Endothelial cell (in vitro differentiated cells): Measurements from ENCODE around the gene JAK1. TPM values are rescaled to one million over a fixed set of nuclear protein-coding genes. Genes with fewer than 3 reads are reported as not detected.

ENCODE experiments used
- DNase-seq: peaks from one replicate; pipeline ENCODE4 v3.0.0; 2021; ENCODE audit warnings: low spot score
- H3K27ac Mint-ChIP-seq: one replicate; pipeline ENCODE4 v1.8.0; 2021; ENCODE audit warnings: mixed read lengths, inconsistent platforms; ENCODE audit not compliant: unreplicated experiment
- H3K27me3 Mint-ChIP-seq: one replicate; pipeline ENCODE4 v1.8.0; 2021; ENCODE audit warnings: mild to moderate bottlenecking, moderate library complexity, mixed read lengths, inconsistent platforms; ENCODE audit not compliant: unreplicated experiment
- H3K36me3 Mint-ChIP-seq: one replicate; pipeline ENCODE4 v1.8.0; 2021; ENCODE audit warnings: mild to moderate bottlenecking, low read depth, mixed read lengths, inconsistent platforms; ENCODE audit not compliant: unreplicated experiment
- H3K4me1 Mint-ChIP-seq: one replicate; pipeline ENCODE4 v1.8.0; 2021; ENCODE audit warnings: mild to moderate bottlenecking, mixed read lengths, inconsistent platforms; ENCODE audit not compliant: unreplicated experiment
- H3K4me3 Mint-ChIP-seq: one replicate; pipeline ENCODE4 v1.8.0; 2021; ENCODE audit warnings: mild to moderate bottlenecking, mixed read lengths, inconsistent platforms; ENCODE audit not compliant: unreplicated experiment
- H3K9me3 Mint-ChIP-seq: one replicate; pipeline ENCODE4 v1.8.0; 2021; ENCODE audit warnings: mixed read lengths, inconsistent platforms; ENCODE audit not compliant: unreplicated experiment
- total RNA-seq: library from RNA; stranded (reverse); fragmentation: NEBNext Ultra II Directional; extraction: Animal tissue kit (Norgen Biotek cat#: 25700); gene quantifications from one replicate; pipeline ENCODE4 v1.2.1, GENCODE V29; 2021; ENCODE audit not compliant: unreplicated experiment
- TF ChIP-seq, protein P1 (sequence below): fragments of 200-600 bp; sonication (generic); IDR thresholded peaks from one replicate; pipeline ENCODE4 v1.5.0; 2021; ENCODE audit warnings: antibody characterized with exemption; ENCODE audit not compliant: unreplicated experiment

Gene JAK1
- total RNA-seq, 1 donor from 2014 or later: 202 TPM

DNA sequence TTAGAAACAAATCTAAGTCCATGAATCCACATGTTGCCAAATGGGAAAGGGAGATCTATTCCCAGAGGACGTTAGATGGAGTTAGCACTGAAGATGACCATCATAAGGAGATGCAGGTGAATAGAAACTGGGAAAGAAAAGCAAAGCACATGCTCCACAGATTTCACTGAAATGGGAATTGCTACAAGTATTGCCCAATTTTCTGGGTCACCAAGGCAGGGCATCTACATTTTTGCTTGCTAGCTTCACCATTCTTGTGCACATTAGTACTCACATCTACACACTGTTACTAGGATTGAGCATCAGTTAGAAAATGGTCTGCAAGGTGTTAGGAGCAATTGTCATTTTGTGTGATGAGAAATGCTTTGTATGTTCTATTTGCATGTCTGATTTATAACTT is 99.1 kb downstream of the JAK1 start:
- TF ChIP-seq, protein P1, sequence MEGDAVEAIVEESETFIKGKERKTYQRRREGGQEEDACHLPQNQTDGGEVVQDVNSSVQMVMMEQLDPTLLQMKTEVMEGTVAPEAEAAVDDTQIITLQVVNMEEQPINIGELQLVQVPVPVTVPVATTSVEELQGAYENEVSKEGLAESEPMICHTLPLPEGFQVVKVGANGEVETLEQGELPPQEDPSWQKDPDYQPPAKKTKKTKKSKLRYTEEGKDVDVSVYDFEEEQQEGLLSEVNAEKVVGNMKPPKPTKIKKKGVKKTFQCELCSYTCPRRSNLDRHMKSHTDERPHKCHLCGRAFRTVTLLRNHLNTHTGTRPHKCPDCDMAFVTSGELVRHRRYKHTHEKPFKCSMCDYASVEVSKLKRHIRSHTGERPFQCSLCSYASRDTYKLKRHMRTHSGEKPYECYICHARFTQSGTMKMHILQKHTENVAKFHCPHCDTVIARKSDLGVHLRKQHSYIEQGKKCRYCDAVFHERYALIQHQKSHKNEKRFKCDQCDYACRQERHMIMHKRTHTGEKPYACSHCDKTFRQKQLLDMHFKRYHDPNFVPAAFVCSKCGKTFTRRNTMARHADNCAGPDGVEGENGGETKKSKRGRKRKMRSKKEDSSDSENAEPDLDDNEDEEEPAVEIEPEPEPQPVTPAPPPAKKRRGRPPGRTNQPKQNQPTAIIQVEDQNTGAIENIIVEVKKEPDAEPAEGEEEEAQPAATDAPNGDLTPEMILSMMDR: no peak
- H3K9me3 Mint-ChIP-seq: no peaks in the 10 kb centered on the region
- H3K27ac Mint-ChIP-seq: peak overlapping the region; percentile 54
- H3K27me3 Mint-ChIP-seq: peaks cover 10% of the 10 kb centered on the region
- no peak for DNase-seq
- peaks cover 32% of the 10 kb centered on the region for H3K4me1 Mint-ChIP-seq
- peaks cover 59% of the 10 kb centered on the region for H3K36me3 Mint-ChIP-seq
- no peak overlapping the region for H3K4me3 Mint-ChIP-seq

DNA sequence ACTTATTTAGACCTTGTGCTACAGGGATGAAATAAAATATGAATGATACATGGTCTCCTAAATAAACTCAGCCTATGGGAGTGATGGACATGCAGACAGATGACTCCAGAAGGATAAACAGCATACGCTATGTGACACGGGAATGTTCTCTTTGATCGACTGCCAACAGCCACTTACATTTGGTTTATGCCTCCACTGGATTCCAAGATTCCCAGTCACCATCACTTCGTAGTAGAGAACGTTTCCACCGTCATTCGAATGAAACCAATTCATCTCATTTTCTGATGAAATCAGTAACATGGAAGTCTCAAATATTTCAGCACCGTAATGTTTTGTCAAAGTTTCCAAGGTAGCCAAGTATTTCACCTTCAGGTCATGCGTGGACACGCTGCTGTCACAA is 99.7 kb downstream of the JAK1 start:
- H3K4me1 Mint-ChIP-seq: peaks cover 33% of the 10 kb centered on the region
- H3K4me3 Mint-ChIP-seq: peak overlapping the region; percentile 32
- no peaks in the 10 kb centered on the region for H3K9me3 Mint-ChIP-seq

DNA sequence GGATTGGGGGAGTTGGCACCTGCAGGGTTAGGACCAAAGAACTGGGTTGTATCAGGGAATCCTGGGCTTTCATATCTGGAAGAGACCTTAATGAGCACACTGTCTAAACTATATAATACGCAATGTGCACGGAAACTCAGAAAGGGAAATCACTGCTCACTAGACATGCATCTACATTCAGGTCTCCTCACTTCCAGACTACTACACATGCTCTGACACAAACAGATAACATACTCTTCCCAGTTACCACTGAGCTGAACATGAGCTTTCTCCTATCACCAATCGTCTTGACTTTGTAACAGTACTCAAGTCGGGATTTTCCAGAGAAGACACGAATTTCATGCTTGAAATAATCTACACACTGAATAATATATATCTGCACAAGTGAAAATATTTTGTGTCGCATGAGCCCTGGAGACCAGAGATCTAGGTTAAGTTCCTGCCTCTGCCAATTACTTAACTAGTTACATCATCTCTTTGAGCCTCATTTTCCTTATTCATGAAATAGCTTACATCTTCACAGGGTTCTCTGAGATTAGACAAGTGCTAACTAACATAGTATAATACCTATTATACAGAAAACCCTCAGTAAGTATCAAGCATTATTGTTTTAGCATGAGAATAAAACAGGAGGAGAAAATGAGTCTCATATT is 101.1 kb downstream of the JAK1 start:
- no peak for DNase-seq
- Mint-ChIP-seq H3K4me3 (no peak overlapping the region), H3K36me3 (peaks cover 60% of the 10 kb centered on the region), H3K27ac (peak overlapping the region; percentile 97), H3K27me3 (peaks cover 21% of the 10 kb centered on the region), H3K9me3 (no peaks in the 10 kb centered on the region), H3K4me1 (peaks cover 45% of the 10 kb centered on the region)
- TF ChIP-seq, protein P1: no peak

More for the DNA sequence above, 99.7 kb downstream of the JAK1 start:
- TF ChIP-seq, protein P1: no peak
- Mint-ChIP-seq H3K36me3 (peaks cover 59% of the 10 kb centered on the region), H3K27ac (peak overlapping the region; percentile 54), H3K27me3 (peaks cover 12% of the 10 kb centered on the region)
- DNase-seq: no peak

DNA sequence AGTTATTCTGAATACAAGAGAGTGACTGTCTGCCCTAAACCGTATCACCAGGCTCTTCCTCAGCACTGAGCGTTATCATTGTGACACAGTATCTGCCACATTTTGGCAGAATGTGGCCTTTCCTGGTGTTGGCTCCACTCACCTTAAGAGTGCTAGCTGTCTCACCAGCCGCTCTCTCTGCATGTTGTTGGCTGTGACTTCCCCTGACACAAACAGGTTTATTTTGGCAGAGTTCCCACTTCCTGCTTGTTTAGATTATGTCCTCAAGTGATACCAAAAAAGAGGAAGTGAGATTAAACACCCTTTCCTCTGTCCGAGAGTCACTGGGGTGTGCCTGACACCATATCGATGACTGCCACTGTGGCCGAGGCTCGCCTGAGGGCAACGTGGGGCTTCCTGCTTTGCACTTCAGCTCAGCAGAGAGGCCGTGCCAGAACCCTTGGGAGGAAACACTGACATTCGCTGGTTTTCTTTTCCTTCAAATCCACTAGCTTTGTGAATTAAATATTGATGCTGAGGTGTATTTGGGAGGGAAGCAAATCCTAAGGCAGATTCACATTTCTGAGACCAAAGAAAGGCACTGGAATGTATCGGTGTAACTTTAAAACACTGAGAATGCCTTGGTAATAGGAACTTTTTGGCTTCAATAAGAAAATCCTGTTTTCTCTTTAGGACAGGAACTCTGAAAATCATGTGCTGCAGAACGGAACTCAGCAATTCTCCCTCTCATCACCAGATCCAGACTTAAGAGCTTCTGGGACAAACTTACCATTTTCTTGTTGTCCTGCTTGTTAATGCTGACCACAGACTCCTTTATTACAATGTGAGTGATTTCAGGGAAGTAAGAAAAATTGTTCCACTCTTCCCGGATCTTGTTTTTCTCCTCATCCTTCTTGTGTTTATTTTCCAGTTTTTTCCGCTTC is 102.1 kb downstream of the JAK1 start:
- TF ChIP-seq, protein P1: no peak
- Mint-ChIP-seq H3K36me3 (peaks cover 68% of the 10 kb centered on the region), H3K9me3 (no peaks in the 10 kb centered on the region), H3K27me3 (peaks cover 21% of the 10 kb centered on the region), H3K27ac (peak overlapping the region; percentile 97), H3K4me3 (no peak overlapping the region), H3K4me1 (peaks cover 51% of the 10 kb centered on the region)
- DNase-seq: peak; percentile 74

DNA sequence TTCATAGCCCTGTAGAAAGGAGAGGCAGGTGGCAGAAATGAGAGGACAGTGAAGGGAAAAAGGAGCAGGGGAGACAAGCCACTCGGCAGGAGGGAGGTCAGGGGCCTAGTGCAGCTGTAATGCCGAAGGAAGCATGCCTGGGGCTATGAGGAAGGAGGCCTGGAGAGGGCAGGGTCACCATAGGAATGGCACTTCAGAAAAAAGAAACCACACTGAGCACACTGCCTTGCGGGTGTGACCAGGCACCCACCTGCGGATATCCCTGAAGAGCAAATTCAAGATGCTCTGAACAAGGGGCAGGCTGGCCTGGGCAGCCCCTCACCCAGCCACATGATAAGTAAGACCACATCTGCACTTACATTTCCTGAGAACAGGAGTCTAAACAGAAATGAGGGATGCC is 104.7 kb downstream of the JAK1 start:
- Mint-ChIP-seq H3K27me3 (peaks cover 36% of the 10 kb centered on the region), H3K27ac (peak overlapping the region; percentile 71), H3K9me3 (no peaks in the 10 kb centered on the region), H3K36me3 (peaks cover 70% of the 10 kb centered on the region), H3K4me3 (peak overlapping the region; percentile 43), H3K4me1 (peaks cover 55% of the 10 kb centered on the region)
- DNase-seq: peak; percentile 48
- TF ChIP-seq, protein P1: no peak
